Brain pericyte (primary cell): ENCODE measurements around the gene PRDM10.
"Not testable (repeated sequence)": the region's sequence is repeated elsewhere in the genome, so short reads cannot be mapped to it uniquely, and the experiment has no call there.

ENCODE experiments used
- DNase-seq: peaks from one replicate; pipeline ENCODE4 v3.0.0-alpha.2; 2012; ENCODE audit warnings: low read depth, low spot score

Gene PRDM10, protein sequence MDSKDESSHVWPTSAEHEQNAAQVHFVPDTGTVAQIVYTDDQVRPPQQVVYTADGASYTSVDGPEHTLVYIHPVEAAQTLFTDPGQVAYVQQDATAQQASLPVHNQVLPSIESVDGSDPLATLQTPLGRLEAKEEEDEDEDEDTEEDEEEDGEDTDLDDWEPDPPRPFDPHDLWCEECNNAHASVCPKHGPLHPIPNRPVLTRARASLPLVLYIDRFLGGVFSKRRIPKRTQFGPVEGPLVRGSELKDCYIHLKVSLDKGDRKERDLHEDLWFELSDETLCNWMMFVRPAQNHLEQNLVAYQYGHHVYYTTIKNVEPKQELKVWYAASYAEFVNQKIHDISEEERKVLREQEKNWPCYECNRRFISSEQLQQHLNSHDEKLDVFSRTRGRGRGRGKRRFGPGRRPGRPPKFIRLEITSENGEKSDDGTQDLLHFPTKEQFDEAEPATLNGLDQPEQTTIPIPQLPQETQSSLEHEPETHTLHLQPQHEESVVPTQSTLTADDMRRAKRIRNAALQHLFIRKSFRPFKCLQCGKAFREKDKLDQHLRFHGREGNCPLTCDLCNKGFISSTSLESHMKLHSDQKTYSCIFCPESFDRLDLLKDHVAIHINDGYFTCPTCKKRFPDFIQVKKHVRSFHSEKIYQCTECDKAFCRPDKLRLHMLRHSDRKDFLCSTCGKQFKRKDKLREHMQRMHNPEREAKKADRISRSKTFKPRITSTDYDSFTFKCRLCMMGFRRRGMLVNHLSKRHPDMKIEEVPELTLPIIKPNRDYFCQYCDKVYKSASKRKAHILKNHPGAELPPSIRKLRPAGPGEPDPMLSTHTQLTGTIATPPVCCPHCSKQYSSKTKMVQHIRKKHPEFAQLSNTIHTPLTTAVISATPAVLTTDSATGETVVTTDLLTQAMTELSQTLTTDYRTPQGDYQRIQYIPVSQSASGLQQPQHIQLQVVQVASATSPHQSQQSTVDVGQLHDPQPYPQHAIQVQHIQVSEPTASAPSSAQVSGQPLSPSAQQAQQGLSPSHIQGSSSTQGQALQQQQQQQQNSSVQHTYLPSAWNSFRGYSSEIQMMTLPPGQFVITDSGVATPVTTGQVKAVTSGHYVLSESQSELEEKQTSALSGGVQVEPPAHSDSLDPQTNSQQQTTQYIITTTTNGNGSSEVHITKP

DNA sequence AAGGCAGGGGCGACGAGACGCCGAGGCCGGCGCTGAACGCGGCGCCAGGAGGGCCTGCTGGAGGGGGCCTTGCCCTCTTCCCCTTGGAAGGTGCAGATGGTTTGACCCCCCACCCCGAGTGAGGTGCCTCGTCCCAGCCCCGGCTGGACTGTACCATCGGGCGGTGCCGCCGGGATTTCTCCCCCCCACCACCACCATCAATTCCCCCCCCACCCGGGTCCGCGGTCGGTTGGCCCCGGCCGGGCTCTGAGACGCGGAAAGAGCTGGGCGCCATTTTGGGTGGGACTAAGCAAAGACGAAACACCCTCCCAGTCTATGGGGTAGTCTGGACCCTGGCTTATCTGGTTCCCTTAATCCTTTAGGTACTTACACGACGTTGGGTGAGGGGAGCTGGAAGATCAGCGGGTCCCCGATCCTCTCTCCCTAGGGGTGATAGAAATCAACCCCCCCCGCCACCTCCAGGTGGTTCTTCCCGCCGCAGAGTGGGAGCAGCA lies at the start of gene PRDM10:
TSS of gene PRDM10 (minus strand) at position 484 of the 494 bp plus-strand sequence. CDS start 41,871 bp downstream, outside the sequence.
- no peak for DNase-seq

DNA sequence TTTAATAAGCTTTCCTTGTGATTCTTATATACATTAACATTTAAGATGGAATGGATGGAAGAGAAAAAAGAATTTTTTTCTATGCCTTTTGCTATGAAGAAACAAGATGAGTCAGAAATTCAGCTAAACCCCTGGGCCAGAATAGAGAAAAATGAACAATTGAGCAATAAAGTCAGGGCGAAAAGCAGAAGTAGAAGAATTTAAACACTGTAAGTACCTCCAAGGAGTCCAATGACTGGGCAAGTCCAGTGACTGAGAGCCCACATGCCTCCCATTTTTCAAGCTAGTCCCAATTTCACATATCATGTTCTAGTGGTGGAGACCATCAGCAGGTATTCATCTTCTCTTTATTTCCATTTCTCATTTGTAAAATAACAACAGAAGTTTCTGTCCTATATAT lies 48.4 kb upstream of the PRDM10 start:
- no peak for DNase-seq

DNA sequence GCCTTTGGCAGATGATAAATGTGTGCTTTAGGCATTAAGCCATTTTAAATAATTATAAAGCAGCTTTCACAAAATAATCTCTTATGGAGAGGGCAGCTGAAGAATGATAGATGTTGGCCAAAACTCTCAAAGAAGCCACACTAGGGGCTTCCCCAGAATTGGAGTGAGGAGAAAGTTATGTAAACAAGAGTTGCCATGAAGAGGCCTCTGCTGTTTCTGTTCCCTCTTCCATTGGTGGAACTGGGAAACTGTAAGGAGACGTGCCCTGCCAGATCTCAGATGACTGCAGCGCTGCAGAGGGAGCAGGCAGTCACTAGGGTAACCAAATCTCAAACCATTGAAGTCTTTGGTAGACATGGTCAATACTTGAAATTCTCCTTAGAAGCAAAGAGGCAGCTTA lies 47.6 kb upstream of the PRDM10 start:
- no peak for DNase-seq

DNA sequence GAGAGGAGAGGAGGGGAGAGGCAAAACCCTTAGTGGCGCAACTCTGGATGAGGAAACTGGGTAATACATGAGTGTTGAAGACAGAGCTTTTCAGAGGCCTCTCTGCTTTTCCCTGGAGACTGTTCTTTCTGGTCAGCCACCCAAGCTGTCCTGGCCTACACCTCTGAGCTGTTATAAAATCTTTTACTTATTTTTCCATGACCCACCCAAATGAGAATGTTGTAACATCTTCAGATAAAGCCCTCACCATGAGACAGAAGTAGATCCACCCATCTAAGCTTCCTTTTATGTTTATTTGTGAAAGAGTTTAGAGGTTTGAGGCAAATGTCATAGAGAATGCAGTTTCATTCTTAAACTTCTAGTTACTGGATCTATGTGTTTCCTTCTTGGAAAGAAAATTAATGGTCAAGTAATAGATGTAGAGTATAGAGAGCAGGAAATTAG lies 46.7 kb upstream of the PRDM10 start:
- DNase-seq: no peak

DNA sequence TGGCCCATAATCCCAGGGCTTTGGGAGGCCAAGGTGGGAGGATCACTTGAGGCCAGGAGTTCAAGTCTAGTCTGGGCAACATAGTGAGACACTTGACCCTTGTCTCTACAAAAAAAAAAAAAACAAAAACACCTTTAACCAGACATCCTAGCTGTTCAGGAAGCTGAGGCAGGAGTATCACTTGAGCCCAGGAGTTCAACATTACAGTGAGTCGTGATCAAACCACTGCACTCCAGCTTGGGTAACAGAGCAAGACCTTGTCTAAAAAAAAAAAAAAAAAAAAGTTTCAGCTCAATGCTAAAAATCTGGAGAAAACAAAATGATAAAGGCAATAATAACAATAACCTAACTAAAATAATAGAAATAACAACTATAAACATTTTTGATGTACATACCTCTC lies 44.5 kb upstream of the PRDM10 start:
- DNase-seq: no peak

DNA sequence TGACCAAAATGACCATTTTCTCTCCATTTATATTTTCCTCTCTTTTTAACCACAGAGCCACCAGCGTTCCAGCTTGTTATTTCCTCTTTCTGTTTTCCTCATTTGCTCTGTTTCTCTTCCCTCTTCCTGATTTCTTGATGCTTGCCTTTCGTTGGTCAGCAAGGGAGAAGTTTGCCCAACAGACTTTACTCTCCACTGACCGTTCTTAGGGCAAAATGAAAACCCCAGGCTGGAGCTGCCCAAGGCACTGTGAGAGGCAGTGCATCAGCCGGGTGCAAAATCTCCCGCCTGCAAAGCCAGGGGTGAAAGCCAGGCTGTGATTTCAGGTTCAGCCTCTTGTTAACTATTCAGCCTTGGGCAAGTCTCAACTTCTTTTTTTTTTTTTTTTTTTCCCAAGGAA lies 40.9 kb upstream of the PRDM10 start:
- DNase-seq: no peak

DNA sequence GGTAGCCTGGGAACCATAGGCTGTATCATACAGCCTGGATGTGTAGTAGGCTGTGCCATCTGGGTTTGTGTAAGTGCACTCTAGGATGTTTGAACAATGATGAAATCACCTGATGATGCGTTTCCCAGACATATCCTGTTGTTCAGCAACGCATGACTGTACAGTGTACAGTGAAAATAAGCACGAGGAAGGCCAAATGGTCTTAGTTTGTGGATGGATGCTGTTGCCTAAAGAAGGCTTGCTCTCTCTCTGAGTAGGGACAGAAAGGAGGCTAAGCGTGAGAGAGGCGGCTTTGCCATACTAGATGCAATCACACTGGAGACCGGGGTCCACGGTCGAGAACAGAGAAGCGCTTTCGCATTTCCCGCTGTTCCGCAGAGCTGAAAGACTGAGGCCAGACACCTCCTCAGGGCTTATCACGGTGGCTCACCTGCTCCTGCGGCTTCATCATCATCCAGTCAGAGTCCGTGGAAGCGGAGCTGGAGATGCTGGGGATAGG lies 39.5 kb upstream of the PRDM10 start:
- DNase-seq: peak; percentile 44

DNA sequence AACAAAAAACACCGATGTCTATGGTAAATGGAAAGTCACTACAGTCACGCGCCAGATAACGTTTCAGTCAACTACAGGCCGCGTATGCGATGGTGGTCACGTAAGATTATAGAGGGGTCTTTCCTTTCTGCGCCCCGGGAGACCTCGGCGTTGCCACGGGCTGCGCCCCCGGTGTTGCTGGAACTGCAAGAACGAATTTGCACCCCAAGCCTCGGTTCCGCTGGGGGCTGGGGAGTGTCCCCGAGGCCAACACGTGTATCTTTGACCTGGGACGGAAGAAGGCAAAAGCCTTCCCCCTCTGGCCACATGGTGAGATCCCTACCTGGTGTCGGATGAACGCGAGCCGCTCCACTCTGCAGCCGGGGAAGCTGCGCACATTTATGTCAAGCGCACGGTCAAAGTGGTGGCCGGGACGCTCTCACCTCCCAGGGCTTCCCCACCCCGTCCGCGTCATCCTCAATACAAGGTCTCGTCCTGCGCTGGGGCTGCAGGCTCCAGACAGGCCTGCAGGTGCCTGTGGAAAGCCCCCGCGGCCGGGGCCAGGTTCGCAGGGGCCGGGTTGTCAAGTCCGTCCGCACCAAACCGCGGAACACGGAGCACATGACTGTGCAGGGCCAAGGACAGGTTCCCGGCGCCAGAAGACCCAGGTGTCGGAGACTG lies 37.8 kb upstream of the PRDM10 start:
- no peak for DNase-seq

DNA sequence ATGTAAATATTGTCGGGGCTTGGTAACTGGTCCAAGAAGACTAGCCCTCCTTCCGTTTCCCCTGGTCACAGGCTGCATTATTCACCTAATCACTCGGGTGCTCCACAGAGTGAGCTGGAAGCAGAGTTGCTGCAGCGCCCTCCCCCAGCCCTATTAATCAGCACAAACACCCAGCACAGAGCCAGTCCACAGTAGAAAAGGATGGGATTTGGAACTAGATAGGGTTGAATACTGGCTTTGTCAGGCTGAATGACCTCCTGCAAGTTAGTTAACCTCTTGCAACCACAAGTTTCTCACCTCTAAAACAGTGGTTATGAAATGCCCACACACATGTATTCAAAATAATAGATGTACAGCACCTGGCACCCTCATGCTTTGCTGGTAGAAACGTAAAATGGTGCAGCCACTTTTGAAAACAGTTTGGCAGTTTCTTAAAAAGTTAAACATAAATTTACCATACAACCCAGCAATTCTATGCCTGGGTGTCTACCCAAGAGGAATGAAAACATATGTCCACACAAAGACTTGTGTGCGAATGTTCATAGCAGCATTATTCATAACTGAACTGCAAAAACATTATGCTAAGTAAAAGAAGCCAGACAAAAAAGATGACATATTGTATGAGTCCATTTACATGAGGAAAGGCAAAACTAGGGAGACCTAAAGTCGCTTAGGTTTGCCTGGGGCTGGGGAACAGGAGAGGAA lies 35.4 kb upstream of the PRDM10 start:
- no peak for DNase-seq

DNA sequence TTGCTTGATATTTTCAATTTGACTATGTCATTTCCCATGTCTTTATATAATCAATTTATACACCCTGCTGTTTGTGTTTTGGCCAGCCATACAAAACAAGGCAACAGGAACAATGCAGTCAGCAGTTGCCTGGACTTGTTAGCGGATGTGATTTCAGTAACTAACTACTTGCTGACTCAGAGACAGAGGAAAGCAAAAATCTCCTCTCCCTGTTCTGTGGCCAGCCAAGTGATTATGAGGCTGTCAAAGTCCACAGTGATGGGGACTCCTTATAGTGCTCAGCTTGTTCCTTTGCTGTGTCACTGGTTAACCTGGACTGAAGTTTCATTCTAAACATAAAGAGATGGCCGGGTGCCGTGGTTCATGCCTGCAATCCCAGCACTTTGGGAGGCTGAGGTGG lies 34.4 kb upstream of the PRDM10 start:
- DNase-seq: no peak

DNA sequence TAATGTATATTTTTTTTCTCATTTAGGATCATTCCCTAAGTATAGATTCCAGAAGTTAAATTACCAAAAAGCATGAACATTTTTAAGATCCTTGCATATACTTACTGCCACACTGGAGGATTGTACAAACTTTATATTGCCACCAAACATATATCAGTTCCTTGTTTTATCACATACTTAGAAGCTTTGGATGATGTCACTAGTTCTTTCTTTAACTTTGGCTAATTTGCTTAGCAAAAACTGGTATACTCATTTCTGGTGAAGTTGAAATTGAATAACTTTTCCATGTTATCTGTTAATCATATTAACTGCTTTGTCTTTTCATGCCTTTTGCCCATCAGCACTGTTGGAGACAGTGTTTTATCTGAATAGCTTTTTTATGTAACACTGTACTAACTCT lies 31.6 kb upstream of the PRDM10 start:
- no peak for DNase-seq

DNA sequence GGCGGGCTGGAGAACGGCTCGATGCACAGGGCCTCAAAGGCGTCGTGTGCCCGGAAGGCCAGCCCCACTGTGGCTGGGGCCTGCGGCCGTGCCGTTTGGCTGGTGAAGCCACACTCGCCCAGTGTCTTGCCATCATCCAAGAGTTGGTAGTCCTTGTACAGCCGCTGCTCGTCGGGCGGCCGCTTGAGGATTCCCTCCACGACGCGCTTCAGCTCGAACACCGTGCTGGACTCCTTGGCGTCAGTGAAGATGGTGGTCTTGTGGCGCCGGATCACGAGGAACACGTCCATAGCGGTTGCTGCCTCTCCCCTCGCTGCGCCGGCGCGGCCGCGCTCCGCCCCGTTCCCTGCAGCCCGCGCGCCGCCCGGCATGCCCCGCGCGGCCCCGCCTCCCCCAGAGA lies 30.3 kb upstream of the PRDM10 start:
- no peak for DNase-seq

DNA sequence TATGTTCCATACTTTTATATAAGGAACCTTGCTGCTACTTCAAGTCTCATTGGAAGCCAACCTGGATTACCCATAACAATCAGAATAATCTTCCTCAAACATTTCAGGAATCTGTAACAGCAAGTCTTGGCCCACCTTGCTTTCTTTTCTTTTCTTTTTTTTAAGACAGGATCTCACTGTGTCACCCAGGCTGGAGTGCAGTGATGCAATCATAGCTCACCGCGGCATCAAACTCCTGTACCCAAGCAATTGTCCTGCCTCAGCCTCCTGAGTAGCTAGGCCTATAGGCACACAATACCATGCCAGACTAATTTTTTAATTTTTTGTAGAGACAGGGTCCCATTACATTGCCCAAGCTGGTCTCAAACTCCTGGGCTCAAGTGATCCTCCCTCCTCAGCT lies 29.3 kb upstream of the PRDM10 start:
- DNase-seq: no peak

DNA sequence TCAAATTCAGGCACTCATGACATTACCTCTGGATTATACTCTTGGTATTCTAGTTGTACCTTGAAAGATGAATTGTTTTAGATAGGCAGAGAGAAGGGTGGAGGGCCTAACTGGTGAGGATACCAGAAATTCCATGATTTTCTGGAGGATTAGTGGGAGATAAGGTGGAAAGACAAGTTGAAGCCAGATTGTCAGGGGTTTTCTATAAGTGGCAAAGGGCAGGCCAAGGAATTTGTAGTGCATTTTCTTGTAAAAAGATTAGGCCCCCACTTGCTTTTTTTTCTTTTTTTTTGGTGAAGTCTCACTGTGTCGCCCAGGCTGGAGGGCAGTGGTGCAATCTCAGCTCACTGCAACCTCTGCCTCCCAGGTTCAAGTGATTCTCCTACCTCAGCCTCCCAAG lies 28.4 kb upstream of the PRDM10 start:
- no peak for DNase-seq

DNA sequence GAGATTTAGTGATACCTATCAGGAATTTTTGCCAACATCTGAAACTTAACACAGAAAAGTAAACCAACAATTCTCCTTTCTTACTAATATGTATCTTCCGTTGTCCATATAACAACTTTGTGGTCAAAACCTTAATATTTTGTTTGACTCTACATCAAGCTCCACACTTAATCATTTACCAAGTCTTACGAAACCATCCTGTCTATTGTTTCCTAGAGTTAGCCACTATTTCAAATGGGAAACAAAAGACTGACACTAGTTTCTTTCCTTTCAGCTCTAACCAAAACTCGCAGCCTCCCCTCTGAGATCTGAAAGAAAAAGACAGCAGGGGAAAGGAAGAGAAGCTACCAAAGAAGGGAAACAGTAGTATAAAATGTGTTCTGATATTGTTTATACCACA lies 26.5 kb upstream of the PRDM10 start:
- DNase-seq: no peak

DNA sequence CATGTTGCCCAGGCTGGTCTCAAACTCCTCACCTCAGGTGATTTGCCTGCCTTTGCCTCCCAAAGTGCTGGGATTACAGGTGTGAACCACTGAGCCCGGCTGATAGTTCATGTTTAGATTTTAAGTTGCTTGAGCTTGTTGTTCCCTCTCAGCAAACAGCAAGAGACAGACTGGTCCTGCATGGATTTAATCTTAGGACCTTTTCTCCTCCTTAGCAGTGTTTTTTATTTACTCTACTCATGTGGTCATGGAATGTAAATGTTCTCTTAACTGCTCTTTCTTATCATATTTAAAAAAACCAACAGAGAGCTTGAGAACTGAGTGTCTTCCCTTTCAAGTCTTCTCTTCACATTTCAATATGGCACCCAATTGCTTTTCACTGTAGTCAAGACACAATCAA lies 22.7 kb upstream of the PRDM10 start:
- no peak for DNase-seq

DNA sequence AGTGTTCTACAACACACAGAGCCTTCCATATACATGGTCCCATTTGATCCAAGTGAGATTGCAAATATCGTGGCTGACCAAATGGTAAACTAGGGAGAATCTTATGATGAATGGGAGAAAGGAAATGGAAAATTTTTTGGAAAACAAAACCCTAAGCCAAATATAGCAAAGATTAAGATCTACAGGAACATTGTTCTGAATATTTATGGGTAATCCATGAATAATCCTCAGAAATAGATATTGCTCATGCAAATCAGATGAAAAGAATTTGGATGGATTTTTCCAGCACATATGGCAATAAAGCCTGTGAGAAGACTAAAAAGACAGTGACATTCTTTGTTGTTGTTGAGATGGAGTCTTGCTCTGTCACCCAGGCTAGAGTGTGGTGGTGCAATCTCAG lies 21.7 kb upstream of the PRDM10 start:
- DNase-seq: no peak

DNA sequence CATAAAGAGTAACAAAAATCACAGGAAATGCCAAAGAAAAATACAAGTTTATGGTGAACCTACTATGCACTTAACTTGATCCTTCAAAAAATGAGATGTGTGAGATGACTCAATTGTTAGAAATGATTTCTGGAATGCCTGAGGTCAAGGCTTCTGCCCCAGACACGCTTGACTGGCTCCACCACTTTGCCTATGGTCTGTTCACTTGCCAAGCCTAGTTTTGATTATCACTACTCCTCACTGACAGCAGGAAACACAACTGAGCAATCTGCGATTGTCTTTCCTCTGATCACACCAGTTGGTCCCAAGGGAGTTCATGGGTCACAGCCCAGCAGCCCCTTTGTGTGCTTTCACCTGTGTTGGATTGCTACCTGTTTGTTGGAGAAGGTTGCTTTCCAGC lies 20.6 kb upstream of the PRDM10 start:
- DNase-seq: no peak

DNA sequence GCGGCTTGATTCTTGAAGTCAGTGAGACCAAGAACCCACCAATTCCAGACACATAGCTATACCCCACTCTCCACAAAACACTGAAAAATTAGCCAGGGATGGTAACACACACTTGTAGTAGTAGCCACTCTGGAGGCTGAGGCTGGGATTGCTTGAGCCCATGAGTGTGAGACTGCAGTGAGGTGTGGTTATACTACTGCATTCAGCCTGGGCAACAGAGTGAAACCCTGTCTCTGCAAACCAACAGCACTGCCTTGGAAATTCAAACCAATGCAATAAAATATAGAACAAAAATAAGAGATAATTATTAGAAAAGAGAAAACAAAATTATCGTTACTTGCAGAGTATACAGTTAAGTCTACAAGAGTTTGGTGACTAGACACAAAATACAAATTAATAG lies 20.2 kb upstream of the PRDM10 start:
- DNase-seq: no peak

DNA sequence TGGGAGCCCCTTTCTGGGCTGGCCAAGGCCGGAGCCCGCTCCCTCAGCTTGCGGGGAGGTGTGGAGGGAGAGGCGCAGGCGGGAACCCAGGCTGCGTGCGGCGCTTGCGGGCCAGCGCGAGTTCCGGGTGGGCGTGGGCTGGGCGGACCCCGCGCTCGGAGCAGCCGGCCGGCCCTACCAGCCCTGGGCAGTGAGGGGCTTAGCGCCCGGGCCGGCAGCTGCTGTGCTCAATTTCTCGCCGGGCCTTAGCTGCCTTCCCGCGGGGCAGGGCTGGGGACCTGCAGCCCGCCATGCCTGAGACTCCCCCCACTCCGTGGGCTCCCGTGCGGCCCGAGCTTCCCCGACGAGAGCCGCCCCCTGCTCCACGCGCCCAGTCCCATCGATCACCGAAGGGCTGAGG lies 19.0 kb upstream of the PRDM10 start:
- not testable (repeated sequence) for DNase-seq

DNA sequence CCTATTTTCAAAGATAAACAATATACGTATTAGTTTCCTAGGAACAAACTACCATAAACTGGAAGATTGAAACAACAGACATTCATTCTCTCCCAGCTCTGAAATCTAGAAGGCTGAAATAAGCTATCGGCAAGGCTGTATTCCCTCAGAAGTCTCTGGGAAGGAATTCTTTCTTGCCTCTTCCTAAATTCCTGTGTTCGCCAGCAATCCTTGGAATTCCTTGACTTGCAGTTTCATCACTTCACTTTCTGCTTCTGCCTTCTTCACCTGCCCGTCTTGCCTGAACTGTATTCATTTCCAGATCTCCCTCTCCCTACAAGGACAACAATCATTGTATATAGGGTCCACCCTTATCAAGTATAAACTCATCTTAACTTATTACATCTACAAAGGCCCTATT lies 17.7 kb upstream of the PRDM10 start:
- DNase-seq: no peak
